Activated naive CD4-positive, alpha-beta T cell treated with anti-CD3 and anti-CD28 coated beads, Interleukin-2, amount 50 U/mL, for 72 hours (primary cell): ENCODE results near the gene PPP1R1B. TPM values are rescaled to one million over a fixed set of nuclear protein-coding genes. Genes with fewer than 3 reads are reported as not detected.

Experiments used
- ATAC-seq, 2 donors: fragments of 150-1000 bp; cut with Tn5 transposase; 2 replicates each; pipeline ENCODE4 v1.10.0; 2021; ENCODE audit warnings: mild to moderate bottlenecking in 2 of 2, moderate library complexity in 2 of 2
- DNase-seq, 2 donors: peaks; one replicate each; pipeline ENCODE4 v3.0.0; 2021 to 2022; ENCODE audit warnings: low spot score in 2 of 2
- H3K27ac Mint-ChIP-seq, 2 donors: one replicate each; pipeline ENCODE4 v1.8.0; 2022; ENCODE audit warnings: mild to moderate bottlenecking in 2 of 2, mixed read lengths in 2 of 2
- H3K36me3 Mint-ChIP-seq, 2 donors: one replicate each; pipeline ENCODE4 v1.8.0; 2022; ENCODE audit warnings: mixed read lengths in 2 of 2
- H3K9me3 Mint-ChIP-seq, 2 donors: one replicate each; pipeline ENCODE4 v1.8.0; 2022; ENCODE audit warnings: mixed read lengths in 2 of 2
- total RNA-seq, 2 donors: library from RNA; stranded (reverse); gene quantifications; one replicate each; pipeline ENCODE4 v1.2.3, GENCODE V29; 2022

The PPP1R1B gene
- total RNA-seq, 2 donors from 2014 or later, result 0.16 TPM; not detected in 1

DNA sequence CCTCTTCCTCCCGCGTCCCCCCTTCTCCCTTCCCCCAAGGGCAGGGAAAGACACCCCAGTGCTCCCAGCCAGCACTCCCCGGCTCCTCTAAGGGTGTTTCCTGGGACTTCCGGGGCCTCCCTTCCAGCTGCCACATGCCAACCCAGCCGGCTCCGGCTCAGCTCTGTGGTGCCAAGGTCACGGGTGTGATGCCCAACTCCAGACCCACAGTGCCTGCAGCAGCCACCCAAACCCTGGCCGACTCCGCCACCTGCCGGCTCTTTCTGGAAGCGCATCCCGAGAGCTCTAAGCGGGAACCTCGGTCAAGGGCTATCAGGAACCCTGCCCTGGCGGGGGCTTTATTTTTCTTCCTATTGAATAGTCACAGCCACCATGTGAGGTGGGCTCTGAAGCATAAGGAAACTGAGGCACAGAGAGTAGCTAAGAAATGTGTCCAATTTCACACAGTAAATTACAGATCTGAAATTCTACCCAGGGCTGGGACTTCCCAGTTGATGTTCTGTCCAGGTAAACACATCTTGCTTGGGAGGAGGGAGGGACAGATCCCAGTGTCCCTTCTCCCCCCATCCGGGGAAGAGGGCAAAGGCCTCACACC, 3.3 kb upstream of the PPP1R1B start:
- no peaks in the 10 kb centered on the region for H3K9me3 Mint-ChIP-seq
- DNase-seq (peak; percentile 85 to 95), ATAC-seq (peak; percentile 52 to 65)
- no peaks in the 10 kb centered on the region for H3K36me3 Mint-ChIP-seq
- no peak overlapping the region for H3K27ac Mint-ChIP-seq

DNA sequence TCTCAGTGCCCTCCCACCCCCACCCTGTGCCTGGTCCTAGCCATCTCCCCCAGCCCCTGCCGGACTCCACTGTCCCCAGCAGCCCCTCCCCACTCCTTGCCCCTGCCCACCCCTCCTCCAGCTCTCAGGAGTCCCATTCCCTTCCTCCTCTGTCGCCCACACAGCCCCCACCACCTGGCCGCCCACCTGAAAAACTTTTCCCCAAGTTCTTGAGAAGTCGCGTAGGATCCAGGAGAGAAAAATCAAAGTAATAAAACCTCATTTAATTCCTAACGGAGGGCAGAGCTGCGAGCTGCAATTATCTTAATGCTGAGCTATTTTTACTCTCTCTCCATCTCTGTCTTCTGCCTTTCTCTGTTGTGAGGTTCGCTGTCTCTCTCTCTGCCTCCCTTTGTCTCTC, 2.4 kb upstream of the PPP1R1B start:
- no peak for ATAC-seq
- no peak overlapping the region for H3K27ac Mint-ChIP-seq
- H3K9me3 Mint-ChIP-seq, result no peaks in the 10 kb centered on the region
- DNase-seq, result no peak
- no peaks in the 10 kb centered on the region for H3K36me3 Mint-ChIP-seq

DNA sequence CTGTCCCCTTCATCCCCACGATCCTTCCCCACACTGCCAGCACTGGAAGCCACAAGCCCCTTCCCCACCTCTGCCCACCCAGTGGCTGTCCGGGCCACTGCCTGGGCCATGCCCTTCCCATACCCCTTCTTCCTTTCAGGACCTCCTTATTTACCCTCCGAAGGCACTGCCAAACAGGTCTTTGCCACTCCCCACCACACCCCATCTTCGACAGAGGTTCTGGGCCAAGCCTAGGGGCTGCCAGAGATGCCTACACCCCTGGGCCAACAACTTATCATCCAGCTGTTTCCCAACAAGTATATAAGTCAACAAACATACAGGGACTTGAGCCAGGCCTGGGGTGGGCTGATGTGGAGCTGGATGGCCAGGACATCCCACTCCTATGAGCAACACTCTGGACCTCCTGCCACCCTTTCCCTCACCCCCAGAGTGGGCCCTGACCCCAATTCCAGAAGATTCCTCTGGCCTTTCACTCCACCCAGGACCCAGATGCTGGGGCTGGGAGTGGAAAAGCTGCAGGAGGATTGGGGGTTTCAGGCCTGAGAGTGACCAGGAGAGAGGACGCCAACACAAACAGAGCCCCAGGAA, 1.5 kb upstream of the PPP1R1B start:
- no peak for DNase-seq
- Mint-ChIP-seq H3K9me3 (no peaks in the 10 kb centered on the region), H3K27ac (no peak overlapping the region), H3K36me3 (no peaks in the 10 kb centered on the region)
- no peak for ATAC-seq

DNA sequence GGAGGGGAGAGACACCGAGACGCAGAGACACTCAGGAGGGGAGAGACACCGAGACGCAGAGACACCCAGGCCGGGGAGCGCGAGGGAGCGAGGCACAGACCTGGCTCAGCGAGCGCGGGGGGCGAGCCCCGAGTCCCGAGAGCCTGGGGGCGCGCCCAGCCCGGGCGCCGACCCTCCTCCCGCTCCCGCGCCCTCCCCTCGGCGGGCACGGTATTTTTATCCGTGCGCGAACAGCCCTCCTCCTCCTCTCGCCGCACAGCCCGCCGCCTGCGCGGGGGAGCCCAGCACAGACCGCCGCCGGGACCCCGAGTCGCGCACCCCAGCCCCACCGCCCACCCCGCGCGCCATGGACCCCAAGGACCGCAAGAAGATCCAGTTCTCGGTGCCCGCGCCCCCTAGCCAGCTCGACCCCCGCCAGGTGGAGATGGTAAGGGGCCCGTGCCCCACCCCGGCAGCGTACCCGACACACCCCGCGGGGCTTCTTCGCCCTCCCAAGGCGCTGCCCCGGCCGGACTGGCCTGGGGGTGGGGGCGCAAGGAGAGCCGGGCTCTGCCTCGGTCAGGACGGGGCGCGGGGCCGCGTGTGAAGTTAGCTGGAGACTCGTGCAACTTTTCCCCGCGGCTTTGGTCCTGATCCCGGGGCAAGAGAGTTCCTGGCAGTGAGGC, 427 bp downstream of the PPP1R1B start:
- no peaks in the 10 kb centered on the region for H3K9me3 Mint-ChIP-seq
- H3K27ac Mint-ChIP-seq, result no peak overlapping the region
- no peak for ATAC-seq
- H3K36me3 Mint-ChIP-seq, result no peaks in the 10 kb centered on the region
- no peak for DNase-seq

DNA sequence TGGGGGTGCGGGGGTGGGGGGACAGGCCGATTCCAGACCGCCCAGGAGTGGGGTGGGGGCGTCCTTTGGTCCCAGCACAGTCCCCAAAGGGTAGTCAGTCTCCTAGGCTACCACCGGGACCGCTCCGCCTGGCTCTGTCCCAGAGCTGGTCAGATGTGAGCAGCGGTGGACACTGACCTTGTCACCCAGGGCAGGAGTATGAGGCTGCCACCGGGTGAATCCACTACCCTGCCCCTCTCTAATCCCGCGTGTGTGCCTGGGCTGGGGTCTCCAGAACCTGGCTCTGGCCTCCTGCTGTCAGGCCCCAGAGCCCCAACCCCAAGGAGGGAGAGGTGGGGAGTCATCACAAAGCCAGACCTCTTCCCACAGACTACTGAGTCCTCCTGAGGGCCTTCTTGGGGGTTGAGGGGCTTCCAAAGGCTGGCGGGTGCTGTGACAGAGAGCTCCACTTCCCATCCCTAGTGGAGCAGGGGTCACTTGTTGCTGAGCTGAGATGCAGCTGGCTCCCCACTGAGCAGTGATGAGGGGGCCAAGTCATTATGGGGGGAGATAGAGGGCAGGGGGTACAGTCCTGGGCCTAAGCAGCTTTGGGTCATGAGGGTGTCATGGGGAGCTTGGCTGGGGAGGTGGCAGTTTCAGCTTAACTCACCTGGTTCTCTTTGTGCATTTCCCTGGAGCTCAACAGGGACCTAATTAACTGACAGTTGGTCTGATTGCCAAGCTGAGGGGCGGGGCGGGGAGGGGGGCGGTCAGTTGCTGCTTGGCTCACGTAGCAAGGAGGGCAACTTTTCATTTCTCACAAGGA, 1.2 kb downstream of the PPP1R1B start:
- no peaks in the 10 kb centered on the region for H3K36me3 Mint-ChIP-seq
- no peaks in the 10 kb centered on the region for H3K9me3 Mint-ChIP-seq
- no peak for ATAC-seq
- H3K27ac Mint-ChIP-seq, result no peak overlapping the region
- no peak for DNase-seq

DNA sequence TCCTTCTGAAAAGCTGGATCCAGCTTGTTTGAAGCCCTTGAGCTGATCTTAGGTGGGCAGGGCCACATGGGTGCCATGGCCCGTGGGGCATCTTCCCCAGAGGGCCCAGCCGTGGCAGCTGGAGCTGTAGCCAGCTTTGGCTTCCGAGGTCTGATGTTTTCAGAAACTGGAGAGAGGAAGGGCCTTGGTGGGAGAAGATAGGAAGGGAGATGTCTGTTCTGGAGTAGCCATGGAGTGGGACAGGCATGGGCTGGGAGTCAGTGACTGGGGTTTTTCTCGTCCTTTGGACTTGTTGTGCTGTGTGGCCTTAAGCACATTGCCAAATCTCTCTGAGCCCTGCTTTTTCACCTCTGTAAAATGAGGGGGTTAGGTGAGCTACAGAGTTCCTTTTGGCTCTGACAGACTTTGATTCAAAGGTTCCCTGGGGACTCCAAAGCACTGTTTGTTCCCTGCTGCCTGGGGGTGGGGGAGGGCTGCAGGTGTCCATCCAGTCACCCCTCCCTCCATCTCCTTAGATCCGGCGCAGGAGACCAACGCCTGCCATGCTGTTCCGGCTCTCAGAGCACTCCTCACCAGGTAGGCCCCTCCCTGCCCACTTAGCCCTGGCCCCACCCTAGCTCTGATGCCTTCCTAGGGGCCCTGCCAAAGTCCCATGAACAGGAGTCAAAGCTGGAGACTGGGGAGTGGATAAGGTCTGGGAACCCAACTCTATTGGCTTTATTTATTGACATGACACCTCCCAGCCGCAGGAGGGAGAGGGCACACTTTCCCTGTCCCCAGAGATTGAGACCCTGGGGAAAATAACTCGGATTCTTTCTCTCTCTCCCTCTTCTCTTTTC, 2.1 kb downstream of the PPP1R1B start:
- H3K9me3 Mint-ChIP-seq, result no peaks in the 10 kb centered on the region
- H3K36me3 Mint-ChIP-seq, result no peaks in the 10 kb centered on the region
- no peak for ATAC-seq
- no peak for DNase-seq
- H3K27ac Mint-ChIP-seq, result no peak overlapping the region

DNA sequence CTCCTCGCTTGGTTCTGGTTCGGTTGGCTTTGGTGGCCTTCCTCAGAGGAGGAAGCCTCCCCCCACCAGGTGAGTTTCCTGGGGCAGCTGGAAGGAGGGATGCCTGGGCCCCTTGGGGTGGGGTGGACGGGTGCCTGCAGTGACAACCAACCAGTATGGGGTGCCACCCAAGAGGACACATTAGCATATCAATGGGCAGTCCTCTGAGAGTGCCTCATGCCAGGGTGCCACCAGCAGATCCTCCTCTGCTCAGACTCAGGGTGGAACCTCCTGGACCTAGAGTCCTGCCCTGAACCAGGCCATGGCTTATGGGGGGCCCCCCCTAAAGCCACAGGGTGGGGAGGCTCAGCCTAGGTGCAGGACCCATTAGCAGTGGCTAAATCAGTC, 2.7 kb downstream of the PPP1R1B start:
- no peaks in the 10 kb centered on the region for H3K36me3 Mint-ChIP-seq
- ATAC-seq (no peak), DNase-seq (no peak)
- no peak overlapping the region for H3K27ac Mint-ChIP-seq
- no peaks in the 10 kb centered on the region for H3K9me3 Mint-ChIP-seq

DNA sequence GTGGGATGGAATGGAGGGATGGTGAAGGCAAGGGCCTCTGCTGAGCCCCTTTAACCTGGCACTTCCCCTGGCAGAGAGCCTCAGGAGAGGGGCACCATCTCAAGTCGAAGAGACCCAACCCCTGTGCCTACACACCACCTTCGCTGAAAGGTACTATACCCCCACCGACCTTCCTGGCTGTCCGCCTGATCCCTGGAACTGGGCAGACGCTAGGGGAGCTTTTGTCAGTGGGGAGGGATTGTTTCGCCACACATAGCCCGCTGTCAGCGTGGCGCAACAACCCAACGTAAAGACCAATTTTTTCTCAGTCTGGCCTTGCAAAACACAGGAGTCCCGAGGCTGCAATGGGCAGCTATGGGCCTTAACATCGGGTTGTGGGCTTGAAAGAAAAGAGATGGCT, 3.1 kb downstream of the PPP1R1B start:
- H3K9me3 Mint-ChIP-seq, result no peaks in the 10 kb centered on the region
- H3K27ac Mint-ChIP-seq, result no peak overlapping the region
- no peaks in the 10 kb centered on the region for H3K36me3 Mint-ChIP-seq
- DNase-seq, result no peak
- no peak for ATAC-seq

DNA sequence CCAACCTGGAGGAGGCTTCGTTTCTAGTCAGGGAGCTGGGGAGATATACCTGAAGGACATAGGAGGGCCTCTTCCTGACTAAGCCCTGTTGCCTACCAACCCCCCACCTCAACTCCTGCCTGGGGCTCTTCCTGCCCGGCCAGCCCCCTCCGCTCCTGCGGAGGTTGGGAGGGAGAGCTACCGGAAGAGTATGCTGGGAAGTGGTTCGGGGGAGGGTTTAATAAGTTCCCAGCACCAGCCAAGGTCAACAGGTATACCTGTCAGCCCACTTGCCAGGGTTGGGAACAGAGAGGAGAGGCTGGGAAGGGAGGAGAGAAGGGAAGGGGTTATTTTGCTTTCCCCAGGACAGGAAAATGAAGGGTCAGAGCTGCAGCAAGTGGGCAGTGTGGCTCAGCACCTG, 4.7 kb downstream of the PPP1R1B start:
- Mint-ChIP-seq H3K36me3 (no peaks in the 10 kb centered on the region), H3K9me3 (no peaks in the 10 kb centered on the region), H3K27ac (peak overlapping the region in 1 of 2 donors; percentile 30)
- ATAC-seq (no peak), DNase-seq (no peak)

DNA sequence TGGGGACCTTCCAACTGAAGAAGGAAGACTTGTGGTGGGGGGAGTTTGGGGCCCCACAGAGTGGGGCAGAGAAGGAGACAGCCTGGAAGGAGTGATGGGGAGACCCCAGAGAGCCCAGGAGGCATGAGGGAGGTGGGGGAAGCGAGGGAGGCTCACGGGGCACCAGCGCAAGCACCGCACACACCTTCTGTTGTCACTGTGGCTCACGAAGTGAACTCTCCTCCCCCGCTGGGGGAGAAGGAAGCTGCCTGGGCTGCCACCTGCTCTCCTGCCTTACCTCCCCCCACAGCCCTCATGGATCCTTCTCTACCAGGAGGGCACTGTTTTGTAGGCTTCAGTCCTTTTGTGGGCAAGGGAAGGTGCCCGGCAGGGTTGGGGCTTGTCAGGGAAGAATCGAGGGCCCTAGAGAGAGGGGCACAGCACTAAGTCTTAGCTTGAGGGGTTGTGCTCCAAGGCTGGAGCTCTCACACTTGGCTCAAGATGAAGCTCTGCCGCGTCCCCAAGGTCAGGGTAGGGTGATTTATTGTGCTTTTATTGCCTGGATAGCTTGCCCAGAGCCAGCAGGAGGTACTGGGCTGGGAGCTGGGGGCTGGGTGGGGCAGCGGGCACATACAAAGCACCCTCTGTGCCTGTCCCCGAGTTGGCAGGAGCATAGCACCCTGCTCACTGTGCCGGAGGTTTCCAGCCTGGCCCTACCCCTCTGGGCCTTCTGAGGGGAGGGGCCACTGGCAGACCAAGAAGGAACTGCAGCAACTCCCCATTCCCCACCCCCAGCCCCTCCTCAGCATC, 5.6 kb downstream of the PPP1R1B start:
- no peak overlapping the region for H3K27ac Mint-ChIP-seq
- ATAC-seq, result no peak
- no peak for DNase-seq
- no peaks in the 10 kb centered on the region for H3K36me3 Mint-ChIP-seq
- H3K9me3 Mint-ChIP-seq, result no peaks in the 10 kb centered on the region

DNA sequence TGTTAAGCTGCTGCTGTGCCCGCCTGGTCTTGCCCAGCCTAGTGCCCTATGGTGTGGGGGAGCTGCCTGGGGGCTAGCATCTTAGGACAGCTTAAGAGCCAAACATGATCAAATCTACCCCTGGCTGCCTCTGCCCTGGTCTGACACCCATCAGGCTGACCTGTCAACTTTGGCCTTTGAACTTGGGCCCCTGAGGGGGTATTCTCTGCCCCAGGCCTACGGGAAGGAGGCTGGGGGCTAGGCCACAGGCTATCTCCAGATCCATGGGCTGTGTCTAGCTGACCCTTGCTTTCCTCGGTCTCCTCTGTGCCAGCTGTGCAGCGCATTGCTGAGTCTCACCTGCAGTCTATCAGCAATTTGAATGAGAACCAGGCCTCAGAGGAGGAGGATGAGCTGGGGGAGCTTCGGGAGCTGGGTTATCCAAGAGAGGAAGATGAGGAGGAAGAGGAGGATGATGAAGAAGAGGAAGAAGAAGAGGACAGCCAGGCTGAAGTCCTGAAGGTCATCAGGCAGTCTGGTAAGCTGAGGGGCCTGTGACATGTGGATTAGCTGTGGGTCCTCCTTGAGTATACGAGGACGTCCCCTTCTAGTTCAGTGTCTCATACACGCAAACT, 6.9 kb downstream of the PPP1R1B start:
- Mint-ChIP-seq H3K9me3 (no peaks in the 10 kb centered on the region), H3K27ac (no peak overlapping the region), H3K36me3 (peaks cover 0 to 13% of the 10 kb centered on the region in 2 donors)
- ATAC-seq (no peak), DNase-seq (no peak)

DNA sequence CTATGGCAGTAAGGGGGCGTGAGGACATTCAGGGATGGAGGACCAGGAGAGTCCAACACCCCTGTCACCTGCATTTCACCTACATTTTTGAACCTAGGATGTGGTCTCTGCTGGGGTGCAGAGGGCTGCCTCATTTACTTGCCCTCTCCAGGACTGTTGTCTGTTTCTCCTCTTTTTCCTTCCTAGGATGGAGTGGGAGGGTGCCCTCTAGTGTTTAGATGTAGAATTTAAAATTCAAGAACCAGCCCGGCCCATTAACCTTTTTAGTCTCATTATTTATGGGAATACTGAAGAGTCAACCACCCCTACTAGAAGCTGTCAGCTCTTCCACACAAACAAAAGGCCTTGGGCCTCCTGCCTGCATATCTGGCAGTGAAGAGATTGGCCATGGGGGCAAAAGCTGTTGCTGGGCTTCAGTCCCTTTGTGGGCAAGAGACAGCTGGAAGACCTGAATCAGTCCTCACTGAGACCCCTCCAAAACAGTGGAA, 7.7 kb downstream of the PPP1R1B start:
- no peaks in the 10 kb centered on the region for H3K9me3 Mint-ChIP-seq
- DNase-seq, result peak in 1 of 2 donors; percentile 35
- no peak overlapping the region for H3K27ac Mint-ChIP-seq
- H3K36me3 Mint-ChIP-seq, result peaks cover 0 to 13% of the 10 kb centered on the region in 2 donors
- ATAC-seq, result no peak

DNA sequence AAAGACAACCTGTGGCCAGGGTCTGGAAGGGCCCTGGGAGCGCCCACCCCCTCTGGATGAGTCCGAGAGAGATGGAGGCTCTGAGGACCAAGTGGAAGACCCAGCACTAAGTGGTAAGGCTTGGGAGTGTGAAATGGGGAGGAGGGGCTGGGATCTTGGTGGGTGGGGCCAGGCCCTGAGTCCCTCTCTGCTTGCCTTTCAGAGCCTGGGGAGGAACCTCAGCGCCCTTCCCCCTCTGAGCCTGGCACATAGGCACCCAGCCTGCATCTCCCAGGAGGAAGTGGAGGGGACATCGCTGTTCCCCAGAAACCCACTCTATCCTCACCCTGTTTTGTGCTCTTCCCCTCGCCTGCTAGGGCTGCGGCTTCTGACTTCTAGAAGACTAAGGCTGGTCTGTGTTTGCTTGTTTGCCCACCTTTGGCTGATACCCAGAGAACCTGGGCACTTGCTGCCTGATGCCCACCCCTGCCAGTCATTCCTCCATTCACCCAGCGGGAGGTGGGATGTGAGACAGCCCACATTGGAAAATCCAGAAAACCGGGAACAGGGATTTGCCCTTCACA, 8.9 kb downstream of the PPP1R1B start:
- no peak for DNase-seq
- no peak for ATAC-seq
- H3K9me3 Mint-ChIP-seq, result no peaks in the 10 kb centered on the region
- H3K36me3 Mint-ChIP-seq, result peaks cover 0 to 13% of the 10 kb centered on the region in 2 donors
- peak overlapping the region in 1 of 2 donors; percentile 87 for H3K27ac Mint-ChIP-seq

DNA sequence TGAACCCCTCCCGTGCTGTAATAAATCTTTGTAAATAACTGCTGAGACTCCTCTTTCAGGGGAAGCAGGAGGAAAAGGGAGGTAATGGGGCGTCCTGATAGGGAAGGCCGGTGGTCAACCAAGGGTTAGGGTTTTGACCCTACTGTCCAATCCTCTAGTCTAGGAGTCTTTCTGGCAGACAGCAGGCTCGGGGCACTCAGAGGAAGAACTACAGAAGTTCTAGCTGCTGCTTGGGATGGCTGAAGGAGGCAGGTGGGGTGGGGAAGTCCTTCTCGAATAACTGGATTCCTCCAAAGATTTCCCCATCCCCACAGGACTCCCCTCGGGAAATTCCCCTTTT, 9.8 kb downstream of the PPP1R1B start:
- ATAC-seq (peak in 1 of 2 donors; percentile 10), DNase-seq (no peak)
- Mint-ChIP-seq H3K9me3 (no peaks in the 10 kb centered on the region), H3K27ac (peak overlapping the region; percentile 65 to 87), H3K36me3 (peaks cover 0 to 13% of the 10 kb centered on the region in 2 donors)
